IMR-90 (cell line): ENCODE measurements around the gene ELF2. TPM values are rescaled to one million over a fixed set of nuclear protein-coding genes. Genes with fewer than 3 reads are reported as not detected.
"Not testable (repeated sequence)": the region's sequence is repeated elsewhere in the genome, so short reads cannot be mapped to it uniquely, and the experiment has no call there.

Source experiments
- ATAC-seq: fragments of 200-7000 bp; cut with Tn5 transposase; 2 replicates; pipeline ENCODE4 v1.9.1; 2020; ENCODE audit warnings: low read depth, mild to moderate bottlenecking, moderate library complexity
- BruUV-seq: library from RNA; stranded (reverse); fragments of 400-500 nt; replicated peaks from 2 replicates; lab custom pipeline; 2021; lab: Mats Ljungman, UMichigan
- CTCF ChIA-PET: fragments of 300-600 bp; formaldehyde crosslinking; extraction: SDS; loops from one replicate; lab custom pipeline; 2021; ENCODE audit warnings: antibody characterized with exemption; lab: Yijun Ruan, JAX
- POLR2A ChIA-PET: fragments of 300-600 bp; sonication (Branson Sonifier 250); formaldehyde crosslinking; loops from one replicate; lab custom pipeline; 2022; ENCODE audit warnings: antibody characterized with exemption; ENCODE audit not compliant: unreplicated experiment; lab: Charles Lee
- DNase-seq: peaks from one replicate; pipeline ENCODE4 v3.0.0; 2013
- H2AFZ ChIP-seq: replicated peaks from 2 replicates; pipeline ENCODE3; 2013; ENCODE audit warnings: low read length, mild to moderate bottlenecking; ENCODE audit not compliant: poor library complexity
- H2AK5ac ChIP-seq: 2 replicates; pipeline ENCODE4 v1.6.1; 2013; ENCODE audit warnings: low read depth, low read length, inconsistent platforms
- H2AK9ac ChIP-seq: replicated peaks from 2 replicates; pipeline ENCODE3; 2013; ENCODE audit warnings: mild to moderate bottlenecking, low read depth, low read length, moderate library complexity; ENCODE audit not compliant: poor library complexity
- H2BK120ac ChIP-seq: 2 replicates; pipeline ENCODE4 v1.6.1; 2013; ENCODE audit warnings: low read depth, low read length, inconsistent platforms
- H2BK15ac ChIP-seq: 3 replicates; pipeline ENCODE4 v1.6.1; 2013; ENCODE audit warnings: low read depth, low read length, inconsistent platforms
- H2BK20ac ChIP-seq: 2 replicates; pipeline ENCODE4 v1.6.1; 2013; ENCODE audit warnings: low read depth, mild to moderate bottlenecking, inconsistent platforms, low read length, moderate library complexity
- H2BK5ac ChIP-seq: 2 replicates; pipeline ENCODE4 v1.6.1; 2013; ENCODE audit warnings: mild to moderate bottlenecking, low read depth, low read length, inconsistent platforms; ENCODE audit not compliant: poor library complexity, severe bottlenecking
- H3K14ac ChIP-seq: replicated peaks from 2 replicates; pipeline ENCODE4 v1.6.1; 2013; ENCODE audit warnings: low read depth, low read length, inconsistent platforms
- H3K18ac ChIP-seq: 2 replicates; pipeline ENCODE4 v1.6.1; 2013; ENCODE audit warnings: low read depth, low read length, control low read depth
- H3K23ac ChIP-seq: 2 replicates; pipeline ENCODE4 v1.6.1; 2013; ENCODE audit warnings: low read depth, low read length, inconsistent platforms
- H3K27ac ChIP-seq: 2 replicates; pipeline ENCODE4 v1.5.1; 2013; ENCODE audit warnings: mild to moderate bottlenecking, control low read depth, low read length; ENCODE audit not compliant: insufficient read depth
- H3K27me3 ChIP-seq: 2 replicates; pipeline ENCODE4 v1.6.1; 2013; ENCODE audit warnings: low read length; ENCODE audit not compliant: control insufficient read depth, insufficient read depth
- H3K36me3 ChIP-seq: 2 replicates; pipeline ENCODE4 v1.6.1; 2013; ENCODE audit warnings: low read length, mixed read lengths; ENCODE audit not compliant: control insufficient read depth, insufficient read depth
- H3K4ac ChIP-seq: 2 replicates; pipeline ENCODE4 v1.6.1; 2013; ENCODE audit warnings: low read depth, low read length, inconsistent platforms
- H3K4me1 ChIP-seq: 2 replicates; pipeline ENCODE4 v1.6.1; 2013; ENCODE audit warnings: low read length, mixed read lengths; ENCODE audit not compliant: control insufficient read depth, insufficient read depth
- H3K4me2 ChIP-seq: 2 replicates; pipeline ENCODE4 v1.6.1; 2013; ENCODE audit warnings: low read depth, mild to moderate bottlenecking, control low read depth, low read length, moderate library complexity
- H3K4me3 ChIP-seq: 2 replicates; pipeline ENCODE4 v1.5.1; 2013; ENCODE audit warnings: low read depth, mild to moderate bottlenecking, control low read depth, low read length, moderate library complexity; ENCODE audit not compliant: insufficient read depth
- H3K56ac ChIP-seq: 2 replicates; pipeline ENCODE4 v1.6.1; 2013; ENCODE audit warnings: low read length, inconsistent platforms; ENCODE audit not compliant: insufficient read depth; ENCODE audit errors: extremely low read depth
- H3K79me1 ChIP-seq, 2 experiments: 2 replicates each; pipeline ENCODE4 v1.6.1; 2013; ENCODE audit warnings: low read length in 2 of 2, inconsistent platforms in 1 of 2, low read depth in 1 of 2
- H3K9ac ChIP-seq: 2 replicates; pipeline ENCODE4 v1.6.1; 2013; ENCODE audit warnings: low read depth, low read length, control low read depth
- H3K9me1 ChIP-seq: 2 replicates; pipeline ENCODE4 v1.6.1; 2013; ENCODE audit warnings: low read length, inconsistent platforms; ENCODE audit not compliant: insufficient read depth
- H3K9me3 ChIP-seq: 2 replicates; pipeline ENCODE4 v1.6.1; 2013; ENCODE audit warnings: low read length; ENCODE audit not compliant: control insufficient read depth, insufficient read depth
- H4K20me1 ChIP-seq: 2 replicates; pipeline ENCODE4 v1.6.1; 2013; ENCODE audit warnings: low read length, inconsistent platforms; ENCODE audit not compliant: insufficient read depth
- H4K5ac ChIP-seq: 2 replicates; pipeline ENCODE4 v1.6.1; 2013; ENCODE audit warnings: mild to moderate bottlenecking, low read depth, low read length, control low read depth
- H4K8ac ChIP-seq, 2 experiments: 2 replicates each; pipeline ENCODE4 v1.6.1; 2013; ENCODE audit warnings: low read depth in 2 of 2, low read length in 2 of 2, control low read depth in 1 of 2, inconsistent platforms in 1 of 2
- H4K91ac ChIP-seq: 2 replicates; pipeline ENCODE4 v1.6.1; 2013; ENCODE audit warnings: low read depth, low read length, inconsistent platforms; ENCODE audit not compliant: insufficient read depth
- FOS ChIP-seq: fragments of 150-350 bp; IDR thresholded peaks from 2 replicates; pipeline ENCODE4 v1.6.1; 2016; ENCODE audit warnings: low read depth, low read length
- MAFK ChIP-seq: IDR thresholded peaks from 2 replicates; pipeline ENCODE4 v1.6.1; 2012; ENCODE audit warnings: low read depth, low read length, improper control_type of control experiment
- MAZ ChIP-seq: IDR thresholded peaks from 2 replicates; pipeline ENCODE4 v1.6.1; 2012; ENCODE audit warnings: low read depth, mild to moderate bottlenecking, low read length, improper control_type of control experiment, moderate library complexity, borderline replicate concordance
- RCOR1 ChIP-seq: IDR thresholded peaks from 2 replicates; pipeline ENCODE4 v1.6.1; 2012; ENCODE audit warnings: mild to moderate bottlenecking, low read length, improper control_type of control experiment; ENCODE audit not compliant: insufficient replicate concordance
- WGBS, 2 experiments: methylation state at CpG; one replicate each; pipeline versions ENCODE4 v1.1.5 to v1.1.7; 2013; ENCODE audit warnings: missing lambda C conversion rate in 2 of 2; ENCODE audit not compliant: insufficient read length in 1 of 2; ENCODE audit errors: extremely low coverage in 2 of 2; 5-methylcytosine and 5-hydroxymethylcytosine counted together
- dilution Hi-C: fragments of 300-500 bp; cut with HindIII; formaldehyde crosslinking; loops from one replicate; pipeline ENCODE4 v1.14.3; 2018; ENCODE audit warnings: low sequenced_read_pairs; ENCODE audit not compliant: unreplicated experiment
- in situ Hi-C: fragments of 300-500 bp; cut with MboI; formaldehyde crosslinking; loops from 3 replicates; pipeline ENCODE4 v1.14.3; 2019; ENCODE audit warnings: low sequenced_read_pairs, inconsistent platforms, mixed read lengths
- intact Hi-C: fragments of 100-400 bp; cut with micrococcal nuclease; formaldehyde crosslinking; loops from 2 replicates; pipeline ENCODE4 v1.10.0; 2022
- polyA plus RNA-seq, 3 experiments: library from polyadenylated mRNA; depleted of rRNA; stranded (reverse); fragments of >200 nt; gene quantifications; 2 replicates each; pipeline ENCODE4 v1.2.3, GENCODE V29; 2012; ENCODE audit warnings: low replicate concordance in 1 of 3
- total RNA-seq: library from RNA; depleted of rRNA; stranded (reverse); fragments of >200 nt; gene quantifications from 2 replicates; pipeline ENCODE4 v1.2.3, GENCODE V29; 2012

Gene ELF2
- total and polyA plus RNA-seq, 2 of the 4 experiments (the other 2 are of a cell fraction): 14.5 to 42.3 TPM

DNA sequence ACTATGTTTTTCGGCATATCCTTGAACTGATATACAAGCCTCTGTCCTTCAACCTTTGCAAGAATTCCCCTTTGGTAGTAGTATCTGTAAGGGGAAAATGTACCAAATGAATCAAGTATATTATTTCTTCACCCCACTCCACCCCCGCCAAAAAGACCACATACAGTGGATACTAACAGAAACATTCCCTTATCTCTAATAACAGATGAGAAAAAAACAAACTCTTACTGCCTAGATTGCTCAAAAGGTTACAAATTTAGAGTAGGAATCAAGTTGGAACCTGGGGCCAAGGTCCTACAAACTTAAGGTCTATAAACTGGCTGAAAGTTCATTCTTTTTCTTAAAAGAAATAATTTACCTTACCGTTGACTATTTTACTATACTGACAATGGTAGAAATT, 116.4 kb downstream of the ELF2 start:
- ATAC-seq (no peak), DNase-seq (no peak)
- no peak overlapping the region for H4K91ac ChIP-seq
- no peak overlapping the region for H4K8ac ChIP-seq
- H2AK5ac ChIP-seq: no peak overlapping the region
- H4K20me1 ChIP-seq: no peaks in the 10 kb centered on the region; the same call in none of the 2 replicates
- H3K27ac ChIP-seq: no peak overlapping the region
- H3K9ac ChIP-seq: no peak overlapping the region
- no peak overlapping the region for H3K4ac ChIP-seq
- intact Hi-C loops (no loop called here), dilution Hi-C loops (no loop called here), in situ Hi-C loops (no loop called here)
- H2AK9ac ChIP-seq: no peak overlapping the region
- H2BK20ac ChIP-seq: no peak overlapping the region
- WGBS, 2 experiments: no CpG with 5 or more reads among the region's 3 CpGs
- H3K9me1 ChIP-seq: no peaks in the 10 kb centered on the region
- no peak overlapping the region for H3K4me2 ChIP-seq
- H3K9me3 ChIP-seq: no peaks in the 10 kb centered on the region
- no peak overlapping the region for H3K4me3 ChIP-seq
- no peak overlapping the region for H3K23ac ChIP-seq
- H3K36me3 ChIP-seq: peaks cover 35% of the 10 kb centered on the region
- H3K27me3 ChIP-seq: no peaks in the 10 kb centered on the region
- H2BK15ac ChIP-seq: no peak overlapping the region
- no peak overlapping the region for H4K5ac ChIP-seq
- H2BK120ac ChIP-seq: no peak overlapping the region
- POLR2A ChIA-PET: no interaction called here
- CTCF ChIA-PET: no interaction called here
- no peak overlapping the region for H2AFZ ChIP-seq
- H3K79me1 ChIP-seq: peaks cover 15 to 19% of the 10 kb centered on the region in 2 experiments
- BruUV-seq: no TSS peak
- no peak overlapping the region for H2BK5ac ChIP-seq
- no peaks in the 10 kb centered on the region for H3K4me1 ChIP-seq
- H3K56ac ChIP-seq: no peak overlapping the region
- no peak overlapping the region for H3K18ac ChIP-seq
- TF ChIP-seq FOS (no peak), MAFK (no peak), RCOR1 (no peak), MAZ (no peak)
- no peak overlapping the region for H3K14ac ChIP-seq

DNA sequence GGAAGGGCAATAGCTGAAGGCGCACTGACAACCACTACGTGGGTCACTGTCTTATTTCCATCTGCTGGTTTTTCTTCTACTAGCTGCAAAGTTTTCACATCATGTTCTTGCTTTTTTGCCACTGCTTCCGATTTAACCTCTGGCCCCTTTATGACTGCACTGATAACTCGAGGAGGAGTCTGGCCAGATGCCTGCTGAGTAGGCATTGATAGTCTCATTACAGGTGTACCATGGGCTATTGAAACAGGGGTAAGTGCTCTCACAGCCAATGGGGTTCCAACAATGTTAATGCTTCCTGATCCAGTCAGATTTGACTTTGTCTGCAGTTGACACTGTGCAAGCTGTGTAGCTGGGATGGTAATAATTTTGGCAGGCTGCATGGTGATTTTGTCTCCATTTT, 118.0 kb downstream of the ELF2 start:
- DNase-seq, POLR2A ChIA-PET, H3K9me3 ChIP-seq, H4K20me1 ChIP-seq, dilution Hi-C loops, H3K27me3 ChIP-seq, H3K9ac ChIP-seq, H2AK5ac ChIP-seq, H2BK15ac ChIP-seq, H2BK120ac ChIP-seq, ATAC-seq, H2BK5ac ChIP-seq, H3K4ac ChIP-seq, intact Hi-C loops, H4K5ac ChIP-seq, H2BK20ac ChIP-seq, H4K8ac ChIP-seq, H3K4me3 ChIP-seq, H3K23ac ChIP-seq, H3K4me2 ChIP-seq, H3K4me1 ChIP-seq, H3K14ac ChIP-seq, H3K56ac ChIP-seq, H3K27ac ChIP-seq, H2AFZ ChIP-seq, in situ Hi-C loops, H4K91ac ChIP-seq, H2AK9ac ChIP-seq, H3K18ac ChIP-seq, BruUV-seq, CTCF ChIA-PET, H3K9me1 ChIP-seq: not testable (repeated sequence)
- peaks cover 22 to 28% of the 10 kb centered on the region in 2 experiments for H3K79me1 ChIP-seq
- no CpG with 5 or more reads among the region's 4 CpGs for WGBS, 2 experiments
- H3K36me3 ChIP-seq: peaks cover 28% of the 10 kb centered on the region
